GM19035 (cell line): ENCODE results near the gene ACTR3C.
"Not testable (repeated sequence)": the region's sequence is repeated elsewhere in the genome, so short reads cannot be mapped to it uniquely, and the experiment has no call there.

Experiments
- ATAC-seq: cut with Tn5 transposase; IDR thresholded peaks from one replicate; pipeline ENCODE4 v1.9.1; 2021; ENCODE audit not compliant: unreplicated experiment

Gene ACTR3C

GRCh38 chr7:150219941-150220658 lies 103.2 kb downstream of the ACTR3C start:
- not testable (repeated sequence) for ATAC-seq

DNA sequence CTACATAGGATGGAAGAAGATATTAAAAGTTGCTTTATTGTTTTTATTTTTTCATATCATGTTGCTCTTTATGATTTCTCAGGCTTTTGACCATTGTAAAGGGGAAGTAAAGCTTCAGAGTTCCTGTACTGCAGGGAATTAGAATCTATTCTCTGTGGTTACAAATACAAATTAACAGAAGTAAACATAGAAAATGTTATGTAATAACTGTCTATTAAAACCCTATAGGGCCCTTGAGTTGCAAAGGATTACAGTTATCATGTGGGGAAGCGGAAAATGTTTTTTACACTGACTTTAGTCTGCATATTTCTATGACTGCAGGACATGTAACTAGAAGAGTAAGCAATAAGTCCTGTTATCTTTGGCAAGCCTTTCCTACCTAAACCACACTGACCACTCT lies 116.5 kb downstream of the ACTR3C start:
- not testable (repeated sequence) for ATAC-seq

DNA sequence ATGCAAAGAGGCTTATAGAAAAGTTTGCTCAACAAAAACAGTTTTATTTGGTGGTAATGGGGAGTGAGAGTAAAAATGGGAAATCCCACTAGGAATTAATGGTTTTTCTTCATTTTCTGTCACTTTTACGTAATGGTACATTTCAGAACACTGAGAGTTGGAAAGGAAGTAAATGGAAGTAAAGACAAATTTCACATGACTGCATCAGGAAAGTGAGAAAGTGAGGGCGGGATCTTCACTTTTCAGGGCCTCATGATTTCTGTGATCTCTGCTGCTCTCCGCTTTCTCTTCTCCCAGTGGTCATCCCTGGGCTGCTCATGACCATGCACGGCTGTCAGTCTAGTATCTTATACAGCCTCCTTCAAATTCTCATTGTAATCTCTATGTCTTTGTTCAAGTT lies 117.5 kb downstream of the ACTR3C start:
- not testable (repeated sequence) for ATAC-seq

GRCh38 chr7:150204577-150204976 lies 118.8 kb downstream of the ACTR3C start:
- not testable (repeated sequence) for ATAC-seq

DNA sequence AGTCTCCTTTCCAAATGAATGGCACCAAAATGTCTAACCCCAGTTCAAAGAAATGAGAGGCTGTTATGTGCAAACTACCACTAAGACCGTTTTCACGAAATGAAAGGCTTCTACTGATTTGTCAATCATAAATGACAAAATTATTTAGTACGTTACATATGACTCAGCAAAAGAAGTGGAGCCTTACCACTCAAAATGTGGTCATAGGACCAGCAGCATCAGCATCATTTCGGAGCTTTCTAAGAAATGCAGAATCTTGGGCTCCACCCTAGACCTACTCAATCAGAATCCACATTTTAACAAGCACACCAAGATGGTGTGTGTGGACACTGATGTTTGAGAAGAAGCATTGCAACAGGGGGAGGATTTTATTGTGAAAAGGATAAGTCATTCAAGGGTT lies 120.5 kb downstream of the ACTR3C start:
- not testable (repeated sequence) for ATAC-seq
